Stimulated activated CD8-positive, alpha-beta memory T cell treated with anti-CD3 and anti-CD28 coated beads, Interleukin-4, amount 100 ng/mL, for 1 hour (primary cell): ENCODE measurements around the gene FRAS1.
"Not testable (repeated sequence)": the region's sequence is repeated elsewhere in the genome, so short reads cannot be mapped to it uniquely, and the experiment has no call there.

Experiments used
- DNase-seq, 2 donors: peaks; one replicate each; pipeline ENCODE4 v3.0.0-alpha.2; 2020; ENCODE audit warnings: low read depth in 2 of 2, low spot score in 1 of 2

FRAS1 gene

GRCh38 chr4:78057135-78057599, at the start of gene FRAS1:
Gene FRAS1 (plus strand): TSS chr4:78057323. CDS start chr4:78058010, 687 bp downstream.
- no peak for DNase-seq

DNA sequence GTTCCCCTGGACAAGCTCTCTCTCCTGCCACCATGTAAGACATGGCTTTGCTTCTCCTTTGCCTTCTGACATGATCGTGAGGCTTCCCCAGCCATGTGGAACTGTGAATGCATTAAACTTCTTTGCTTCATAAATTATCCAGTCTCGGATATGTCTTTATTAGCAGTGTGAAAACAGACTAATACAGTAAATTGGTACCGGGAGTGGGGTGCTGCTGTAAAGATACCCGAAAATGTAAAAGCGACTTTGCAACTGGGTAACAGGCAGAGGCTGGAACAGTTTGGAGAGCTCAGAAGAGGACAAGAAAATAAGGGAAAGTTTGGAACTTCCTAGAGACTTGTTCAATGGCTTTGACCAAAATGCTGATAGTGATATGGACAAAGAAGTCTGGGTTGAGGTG, 46.1 kb upstream of the FRAS1 start:
- DNase-seq, result not testable (repeated sequence)

DNA sequence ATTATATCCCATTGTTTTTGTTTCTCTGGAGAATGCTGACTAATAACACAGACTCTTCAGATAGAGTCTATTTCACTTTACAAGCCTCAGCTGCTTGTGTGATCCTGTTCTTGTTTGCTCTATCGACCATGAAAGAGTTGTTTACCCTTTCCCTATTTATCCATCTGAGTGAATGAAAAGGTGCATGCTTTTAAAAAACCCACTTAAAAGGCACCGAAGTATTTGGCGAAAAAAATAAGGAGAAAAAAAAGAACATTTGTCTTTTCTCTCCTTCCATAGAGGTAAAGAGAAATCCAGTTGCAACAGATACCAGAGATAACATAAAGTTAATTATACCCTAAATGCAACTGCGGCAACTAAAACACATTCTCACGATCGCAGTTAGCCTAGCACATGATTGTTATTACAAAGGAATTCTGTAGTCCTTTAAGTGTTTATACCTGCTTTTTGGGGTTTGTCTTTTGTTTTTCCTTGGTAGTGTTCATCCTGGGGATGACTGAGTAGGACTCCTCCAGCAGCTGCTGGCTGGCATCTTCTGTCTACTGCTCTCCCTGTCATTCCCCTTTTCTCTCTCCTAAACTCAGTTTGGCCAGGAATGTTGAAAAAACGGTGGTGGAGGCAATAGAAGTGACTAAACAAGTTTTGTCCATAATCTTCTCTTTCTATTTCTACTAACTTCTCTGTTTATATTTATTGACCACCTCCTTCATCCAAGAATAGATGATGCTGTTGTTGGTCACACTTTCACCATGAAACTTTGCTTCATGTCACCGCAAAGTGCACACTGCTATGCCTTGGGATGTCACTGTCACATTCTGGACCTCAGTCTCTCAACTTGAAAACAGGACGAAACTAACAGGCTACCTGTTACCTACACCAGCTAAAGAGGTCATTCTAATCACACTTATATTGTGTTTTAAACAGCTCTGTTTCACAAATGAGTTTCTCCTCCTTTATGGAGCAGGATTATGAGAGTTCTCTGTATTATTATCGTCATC, 41.9 kb upstream of the FRAS1 start:
- no peak for DNase-seq

DNA sequence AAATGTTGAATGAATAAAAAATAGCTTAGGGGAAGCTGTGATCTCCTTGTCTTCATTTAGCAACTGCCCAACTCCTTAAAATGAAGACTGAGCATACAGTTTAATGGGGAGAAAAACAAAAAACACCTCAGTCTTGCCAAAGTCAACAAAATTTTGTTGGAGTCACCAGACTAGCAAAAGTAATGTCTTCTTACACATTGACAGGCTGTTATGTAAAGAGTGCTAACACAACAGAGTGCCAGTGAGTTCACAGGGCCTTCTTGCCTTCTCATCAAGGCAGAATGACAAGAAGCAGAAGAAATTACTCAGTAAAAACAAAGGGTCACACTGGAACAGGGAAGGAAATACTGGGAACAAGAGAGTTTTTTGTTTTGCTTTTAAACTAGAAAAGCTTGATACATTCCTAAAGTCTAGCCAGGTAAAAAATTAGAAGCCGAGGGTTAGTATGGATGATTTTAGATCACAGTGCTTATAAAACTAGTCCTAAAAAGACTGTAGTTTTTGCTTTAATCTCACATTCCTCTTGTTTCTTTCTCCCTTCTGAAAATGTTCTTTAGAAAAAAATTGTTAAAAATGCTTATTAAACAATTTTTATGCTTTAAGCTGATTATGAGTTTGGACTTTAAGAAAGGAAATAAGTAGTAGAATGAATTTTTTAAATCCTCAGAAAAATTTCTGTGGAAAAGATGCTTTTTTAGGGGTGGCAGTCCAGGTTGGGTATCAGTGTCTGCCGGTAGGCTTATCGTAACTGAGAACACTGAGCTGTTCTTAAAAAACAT, 38.7 kb upstream of the FRAS1 start:
- DNase-seq, result no peak

DNA sequence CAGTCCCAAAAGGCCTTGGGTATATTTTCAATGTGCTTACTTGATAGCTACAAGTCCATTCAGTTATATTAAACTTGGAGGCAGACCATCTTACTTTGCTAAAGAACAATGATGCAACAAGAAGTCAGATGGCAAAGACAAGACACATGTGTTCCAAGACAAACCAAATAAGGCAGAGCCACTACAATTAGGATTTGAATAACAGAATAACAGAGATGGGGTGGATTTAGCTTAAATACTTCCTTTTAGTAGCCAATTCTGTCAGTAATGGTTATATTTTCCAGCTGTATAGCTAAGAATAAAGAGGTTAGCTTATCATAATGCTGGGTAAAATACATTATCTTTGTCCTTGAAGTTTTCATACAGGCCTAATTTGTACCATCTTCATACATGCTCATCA, 37.7 kb upstream of the FRAS1 start:
- DNase-seq, result no peak

- DNase-seq, result no peak
These were observed 36.4 kb upstream of the FRAS1 start for GRCh38 chr4:78020677-78021076.

- no peak for DNase-seq
These were observed 34.6 kb upstream of the FRAS1 start for GRCh38 chr4:78022517-78022916.

DNA sequence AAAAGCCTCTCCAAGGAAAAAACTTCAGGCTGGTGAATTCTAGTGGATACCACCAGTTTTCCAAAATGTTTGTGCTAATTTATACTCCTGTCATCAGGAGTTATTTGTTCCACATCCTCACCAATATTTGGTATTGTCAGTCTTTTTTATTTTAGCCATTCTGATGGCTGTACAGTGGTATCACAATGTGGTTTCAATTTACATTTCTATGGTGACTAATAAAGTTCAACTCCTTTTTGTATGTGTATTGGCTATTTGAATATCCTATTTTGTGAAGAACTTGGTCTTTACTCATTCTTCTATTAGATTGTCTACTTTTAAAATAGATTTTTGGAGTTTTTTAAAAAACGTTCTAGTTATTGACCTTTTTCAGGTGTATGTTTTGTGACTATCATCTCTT, 33.0 kb upstream of the FRAS1 start:
- DNase-seq, result no peak

DNA sequence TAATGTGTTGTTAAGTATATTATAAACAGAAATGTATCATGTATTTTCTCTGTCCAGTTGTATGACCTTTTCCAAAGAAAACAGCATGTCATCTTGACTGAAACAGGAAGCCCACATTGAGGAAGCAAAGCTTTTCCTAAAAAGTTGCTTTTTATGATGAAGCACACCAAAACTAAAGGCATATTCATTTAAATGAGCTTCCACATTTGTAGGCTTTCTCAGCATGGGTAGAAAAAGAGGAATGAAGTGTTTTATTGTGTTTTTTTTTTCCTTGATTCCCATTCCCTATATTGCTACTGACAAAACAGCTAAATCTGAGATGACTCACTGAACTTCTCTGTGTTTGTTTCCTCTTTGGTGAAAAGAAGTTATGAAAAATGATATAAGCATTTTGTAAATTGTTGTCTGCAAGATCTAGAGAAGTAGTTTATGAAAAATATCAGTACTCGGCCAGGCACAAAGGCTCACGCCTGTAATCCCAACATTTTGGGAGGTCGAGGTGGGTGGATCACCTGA, 32.5 kb upstream of the FRAS1 start:
- no peak for DNase-seq

DNA sequence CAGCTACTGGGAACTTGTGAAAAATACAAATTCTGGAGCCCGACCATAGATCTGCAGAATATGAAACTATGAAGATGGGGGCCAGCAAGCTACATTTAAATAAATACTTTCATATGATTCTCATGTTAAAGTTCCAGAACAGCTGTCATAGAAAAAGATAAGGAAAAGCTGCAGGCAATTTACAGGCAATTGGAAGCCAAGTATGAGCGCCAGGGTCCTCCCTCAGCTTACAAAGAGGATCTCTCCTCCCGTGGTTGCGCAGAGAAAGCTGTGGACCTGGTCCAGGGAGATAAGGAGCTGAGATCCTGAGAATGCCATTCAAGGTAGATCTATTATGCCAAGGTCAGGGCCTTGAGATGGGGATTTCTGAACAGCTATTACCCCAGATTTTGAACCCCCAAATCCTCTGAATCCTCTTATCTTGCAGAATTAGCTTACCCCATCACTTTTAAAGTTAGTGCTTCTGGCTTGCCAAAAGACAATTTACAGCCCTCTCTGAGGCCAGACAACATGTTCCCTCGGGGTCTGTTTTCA, 25.6 kb upstream of the FRAS1 start:
- no peak for DNase-seq

DNA sequence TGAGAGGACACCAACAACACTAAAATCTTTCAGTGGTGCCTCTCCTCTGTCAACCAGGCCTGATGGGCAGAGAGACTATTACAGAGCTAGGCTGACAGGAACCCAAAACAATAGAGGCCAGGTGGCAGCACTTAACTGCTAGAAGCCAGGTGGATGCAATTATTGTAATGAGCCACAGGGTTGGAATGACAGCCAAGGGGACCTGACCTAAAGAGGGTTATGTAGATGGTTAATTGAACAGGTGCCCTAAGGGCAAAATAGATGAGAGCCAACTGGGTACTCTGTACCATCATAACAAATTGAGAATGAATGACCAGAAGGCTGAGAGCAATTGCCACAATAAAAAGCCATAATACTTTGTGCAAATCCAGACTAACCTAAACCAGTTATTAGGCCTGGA, 24.7 kb upstream of the FRAS1 start:
- no peak for DNase-seq

- no peak for DNase-seq
These were observed 24.2 kb upstream of the FRAS1 start for GRCh38 chr4:78032929-78033328.

- no peak for DNase-seq
These were observed 23.3 kb upstream of the FRAS1 start for GRCh38 chr4:78033861-78034260.

GRCh38 chr4:78038704-78039103, 18.4 kb upstream of the FRAS1 start:
- DNase-seq, result no peak

- no peak for DNase-seq
These were observed 17.4 kb upstream of the FRAS1 start for GRCh38 chr4:78039678-78040077.

DNA sequence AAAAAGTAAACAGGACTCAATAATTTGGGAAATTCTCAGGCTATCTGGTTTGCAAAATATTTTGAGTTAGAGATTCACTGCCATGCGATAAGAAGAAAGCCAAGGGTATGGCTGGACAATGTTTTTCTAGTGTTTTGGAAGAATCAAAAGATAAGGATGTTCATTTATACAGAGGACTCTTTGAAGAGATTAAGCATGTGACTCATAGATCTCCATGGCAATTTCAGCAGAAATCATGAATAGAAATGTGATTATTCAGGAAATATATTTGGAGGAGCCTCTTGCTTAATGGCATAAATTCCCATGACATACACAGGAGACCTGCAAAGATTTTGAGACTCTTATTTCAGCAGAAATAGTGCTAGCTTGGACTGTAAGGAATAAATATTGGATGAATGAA, 16.7 kb upstream of the FRAS1 start:
- no peak for DNase-seq

DNA sequence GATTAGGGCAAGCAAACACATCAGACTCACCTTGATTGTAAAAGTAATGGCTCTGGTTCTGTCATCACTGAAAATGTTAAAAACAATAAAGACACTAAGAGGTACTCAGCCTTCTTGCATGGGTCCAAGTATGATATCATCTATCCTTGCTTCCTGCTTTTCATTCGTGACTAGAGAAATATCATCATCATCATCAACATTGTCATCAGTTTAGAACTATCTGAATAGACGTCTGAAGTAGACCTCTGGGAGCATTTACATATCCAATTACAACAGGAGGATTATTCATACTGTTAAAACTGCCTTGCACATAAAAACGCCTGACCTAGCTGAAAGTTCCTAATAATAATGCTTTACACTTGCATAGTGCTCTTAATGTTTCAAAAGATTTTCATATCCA, 9.8 kb upstream of the FRAS1 start:
- no peak for DNase-seq

DNA sequence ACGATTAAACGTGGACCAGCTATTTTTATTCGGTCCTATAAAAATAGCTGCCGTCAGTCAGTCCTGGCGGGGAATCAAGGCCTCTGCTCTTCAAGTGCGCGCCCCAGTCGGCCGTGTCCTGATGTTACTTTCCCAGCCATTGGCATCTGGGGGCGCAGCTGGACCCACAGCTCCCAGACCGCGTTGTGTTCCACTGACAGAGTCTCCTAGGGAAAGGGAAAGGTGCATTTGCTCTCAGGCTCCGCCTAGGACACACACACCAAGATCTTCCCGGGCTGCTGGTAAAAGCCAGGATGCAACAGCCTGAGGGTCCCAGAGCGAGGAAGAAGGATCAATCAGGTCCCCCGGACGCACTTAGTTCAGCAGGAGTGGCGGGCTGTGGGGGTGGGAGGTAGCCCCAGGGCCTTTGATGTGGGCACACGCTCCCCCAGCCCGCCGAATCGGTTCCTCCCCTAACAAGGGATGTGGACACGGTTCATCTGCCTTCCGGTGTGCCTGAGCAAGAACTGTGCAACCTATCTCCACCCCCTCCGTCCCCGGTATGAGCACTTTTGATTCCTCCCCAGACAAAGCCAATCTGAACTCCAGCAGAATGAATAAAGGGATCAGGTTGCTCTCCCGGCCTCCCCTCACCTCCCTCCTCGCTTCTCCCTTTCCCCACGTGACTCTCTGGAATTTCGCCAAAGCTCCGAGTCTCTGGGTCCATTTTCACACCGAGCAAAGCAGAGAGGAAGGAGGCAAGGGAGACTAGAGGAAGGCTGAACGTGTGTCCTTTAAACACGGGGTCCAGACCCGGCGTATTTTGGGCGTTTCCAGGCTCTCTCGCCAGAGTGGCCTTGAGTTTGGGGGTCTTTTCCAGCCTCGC, 626 bp upstream of the FRAS1 start:
- DNase-seq, result no peak

DNA sequence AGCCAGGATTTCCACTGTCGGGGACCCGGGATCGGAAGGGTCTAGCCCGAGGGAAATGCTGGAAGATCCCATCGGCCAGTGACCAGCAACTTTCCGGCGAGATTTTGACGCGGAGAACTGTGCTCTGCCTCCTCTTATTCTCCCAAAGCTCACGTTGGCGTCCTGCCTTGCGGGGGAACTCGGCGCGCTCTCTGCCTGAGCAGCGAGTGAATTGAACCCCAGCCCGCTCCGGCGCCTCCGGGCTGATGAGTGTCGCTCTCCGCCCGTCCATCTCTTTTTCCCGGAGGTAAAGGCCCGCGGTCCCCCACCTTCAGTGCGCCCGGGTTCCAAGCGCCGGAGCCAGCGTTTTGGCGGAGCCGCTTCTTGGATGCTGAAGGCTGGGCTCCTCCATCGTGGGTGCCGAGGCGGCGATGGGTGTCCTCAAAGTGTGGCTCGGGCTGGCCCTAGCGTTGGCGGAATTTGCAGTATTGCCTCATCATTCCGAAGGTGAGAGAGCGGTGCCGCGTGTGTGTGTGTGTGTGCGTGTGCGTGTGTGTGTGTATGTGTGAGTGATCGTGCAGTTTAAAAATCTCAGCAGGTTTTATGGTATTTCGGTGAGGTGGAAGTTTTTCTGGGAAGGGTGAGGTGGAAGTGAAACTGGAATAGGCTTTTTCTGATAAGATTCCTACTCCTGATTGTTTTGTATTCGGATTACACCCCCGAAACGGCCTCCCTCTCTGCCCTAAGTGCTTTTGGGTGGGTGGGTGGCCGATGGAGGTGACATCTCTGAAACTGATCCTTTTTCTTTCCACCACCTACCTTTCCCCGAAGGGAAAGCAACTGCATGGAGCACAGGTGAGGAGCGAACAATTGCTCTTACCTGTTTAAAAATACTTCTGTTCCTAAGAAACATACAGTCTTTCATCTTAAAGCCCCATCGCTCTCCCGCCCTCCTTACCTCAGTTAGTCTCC, 752 bp downstream of the FRAS1 start:
- no peak for DNase-seq
